ENCODE measurements around the gene KLHDC10. TPM values are rescaled to one million over a fixed set of nuclear protein-coding genes. Genes with fewer than 3 reads are reported as not detected.
"Not testable (repeated sequence)": the region's sequence is repeated elsewhere in the genome, so short reads cannot be mapped to it uniquely, and the experiment has no call there.

Gene KLHDC10
- total RNA-seq, 8 experiments from 2014 or later: 22.8 to 61.0 (median 40.5) TPM

DNA sequence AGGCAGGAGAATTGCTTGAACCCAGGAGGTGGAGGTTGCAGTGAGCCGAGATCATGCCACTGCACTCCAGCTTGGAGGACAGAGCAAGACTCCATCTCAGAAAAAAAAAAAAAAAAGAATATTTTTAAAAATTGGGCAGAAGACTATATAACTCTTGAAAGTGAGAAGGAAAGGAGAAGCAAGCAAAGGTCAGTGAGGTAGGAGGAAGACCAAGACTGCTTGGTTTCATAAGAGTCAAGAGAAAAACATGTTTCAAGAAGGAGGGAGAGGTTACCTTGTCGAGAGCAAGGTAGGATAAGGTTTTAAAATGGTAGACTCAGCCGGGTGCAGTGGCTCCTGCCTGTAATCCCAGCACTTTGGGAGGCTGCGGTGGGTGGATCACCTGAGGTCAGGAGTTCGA is 14.9 kb downstream of the KLHDC10 start:
- not testable (repeated sequence) for H3K4me3 ChIP-seq; H3K27ac ChIP-seq; H3K4me1 ChIP-seq (replicated peaks in 1 of 2); ATAC-seq (replicated peaks in 6 of 8)
- in situ Hi-C loops (cut with MboI; ENCODE audit: low pct_unique_long_range_greater_than_20kb in 2 of 9, low sequenced_read_pairs in 9 of 9, unreplicated experiment in 9 of 9): loop anchor here in 2 of 9 experiments (25.0 kb wide), 2 partner anchors 427 to 677 kb away; no protein-coding TSS in a partner anchor
- WGBS, 10 experiments: 73 to 100% (median 89%) methylated on average over 1 to 5 of the region's 5 CpGs; no CpG with 5 or more reads in 2 of the 10 experiments

DNA sequence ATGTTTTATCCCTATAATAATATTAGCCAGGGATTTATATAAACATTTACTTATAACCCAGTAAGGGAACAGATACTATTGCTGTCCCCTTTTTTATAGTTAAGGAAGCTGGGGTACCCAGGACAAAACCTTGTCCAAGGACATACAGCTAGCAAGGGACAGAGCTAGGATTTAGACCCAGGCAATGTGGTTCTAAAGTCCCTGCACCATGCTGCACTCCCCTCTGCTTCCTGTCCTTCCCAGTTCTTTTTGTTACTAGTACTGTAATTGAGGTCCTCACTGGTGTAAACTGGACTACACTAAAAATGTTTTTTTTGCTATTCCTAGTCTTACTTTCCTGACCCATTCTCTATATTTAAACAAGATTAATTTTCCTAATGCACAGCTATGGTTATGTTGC is 16.6 kb downstream of the KLHDC10 start:
- in situ Hi-C loops (cut with MboI; ENCODE audit: low pct_unique_long_range_greater_than_20kb in 2 of 9, low sequenced_read_pairs in 9 of 9, unreplicated experiment in 9 of 9): loop anchor here in 2 of 9 experiments (25.0 kb wide), 2 partner anchors 425 to 675 kb away; no protein-coding TSS in a partner anchor
- H3K4me1 ChIP-seq (replicated peaks in 1 of 2): no peaks in the 10 kb centered on the region
- ATAC-seq (replicated peaks in 6 of 8): no peak
- H3K27ac ChIP-seq: no peak overlapping the region
- H3K4me3 ChIP-seq: no peak overlapping the region

DNA sequence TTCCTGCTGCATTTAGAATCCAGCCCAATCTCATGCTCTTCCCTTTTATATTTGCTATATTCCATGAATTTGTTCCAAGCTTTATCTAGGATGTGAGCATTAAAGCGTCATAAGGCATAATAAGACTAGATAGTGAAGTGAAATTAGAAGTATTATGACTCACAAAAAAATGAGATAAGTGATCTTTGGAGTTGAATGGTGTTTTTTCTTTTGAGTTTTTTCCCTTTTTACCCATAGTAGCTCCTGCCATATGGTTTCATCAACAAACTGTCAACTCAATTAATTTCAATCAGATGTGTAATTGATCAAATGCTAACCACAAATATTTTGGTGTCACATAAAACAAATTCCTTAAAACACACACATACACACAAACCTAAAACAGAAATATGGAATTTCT is 17.0 kb downstream of the KLHDC10 start:
- in situ Hi-C loops (cut with MboI; ENCODE audit: low pct_unique_long_range_greater_than_20kb in 2 of 9, low sequenced_read_pairs in 9 of 9, unreplicated experiment in 9 of 9): loop anchor here in 2 of 9 experiments (25.0 kb wide), 2 partner anchors 425 to 675 kb away; no protein-coding TSS in a partner anchor
- ATAC-seq (replicated peaks in 6 of 8): no peak
- Histone ChIP-seq H3K4me3 (no peak overlapping the region), H3K4me1 (replicated peaks in 1 of 2) (no peaks in the 10 kb centered on the region), H3K27ac (no peak overlapping the region)
- WGBS, 10 experiments: 0 to 100% (median 95%) methylated on average over 1 of the region's 1 CpG

DNA sequence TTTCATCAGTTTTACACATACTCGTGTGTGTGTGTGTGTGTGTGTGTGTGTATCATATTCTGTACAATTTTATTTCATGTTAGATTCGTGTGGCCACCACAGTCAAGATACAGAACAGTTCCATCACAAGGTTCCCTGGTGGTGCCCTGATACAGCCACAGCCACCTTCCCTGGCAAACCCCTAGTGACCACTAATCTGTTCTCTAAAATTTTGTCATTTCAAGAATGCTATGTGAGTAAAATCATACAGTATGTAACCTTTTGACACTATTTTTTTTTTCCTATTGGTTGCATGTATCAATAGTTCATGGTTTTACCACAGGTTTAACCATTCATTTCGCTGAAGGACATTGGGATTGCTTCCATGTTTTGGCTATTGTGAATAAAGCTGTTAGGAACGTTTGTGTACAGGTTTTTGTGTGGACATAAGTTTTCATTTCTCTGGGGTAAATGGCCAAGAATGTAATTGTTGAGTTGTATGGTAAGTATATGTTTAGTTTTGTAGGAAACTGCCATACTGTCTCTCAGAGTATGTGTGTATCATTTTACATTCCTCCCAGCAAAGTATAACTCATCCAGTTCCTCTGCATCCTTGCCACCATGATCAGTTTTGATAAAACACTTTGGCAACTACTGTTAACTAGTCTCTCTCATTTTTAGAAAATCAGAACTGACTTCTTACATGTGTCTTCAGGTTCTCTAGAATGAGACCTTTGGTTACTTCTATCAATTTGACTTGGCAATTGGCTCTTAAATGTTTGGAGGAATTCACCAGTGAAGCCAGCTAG is 20.6 kb downstream of the KLHDC10 start:
- no peak for ATAC-seq (replicated peaks in 6 of 8)

DNA sequence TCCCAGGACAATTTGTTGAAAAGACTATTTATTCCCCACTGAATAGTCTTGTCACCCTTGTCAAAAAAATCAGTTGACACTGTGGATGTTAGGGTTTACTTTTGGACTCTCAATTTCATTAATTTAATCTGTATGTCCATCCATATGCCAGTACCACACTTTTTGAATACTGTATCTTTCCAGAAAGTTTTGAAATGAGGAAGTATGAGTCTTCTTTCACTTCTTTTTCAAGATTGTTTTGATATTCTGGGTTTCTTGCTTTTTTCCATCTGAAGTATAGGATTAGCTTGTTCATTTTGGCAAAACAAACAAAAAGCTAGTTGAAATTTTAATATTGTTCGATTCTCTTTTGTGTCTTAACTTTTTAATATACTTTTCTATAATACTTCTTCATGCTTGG is 21.7 kb downstream of the KLHDC10 start:
- Histone ChIP-seq H3K4me1 (replicated peaks in 1 of 2) (no peaks in the 10 kb centered on the region), H3K27ac (no peak overlapping the region), H3K4me3 (no peak overlapping the region)
- in situ Hi-C loops (cut with MboI; ENCODE audit: low pct_unique_long_range_greater_than_20kb in 2 of 9, low sequenced_read_pairs in 9 of 9, unreplicated experiment in 9 of 9): loop anchor here in 2 of 9 experiments (25.0 kb wide), 2 partner anchors 420 to 670 kb away; no protein-coding TSS in a partner anchor
- WGBS, 10 experiments: 30 to 100% (median 89%) methylated on average over 1 of the region's 1 CpG; no CpG with 5 or more reads in 2 of the 10 experiments
- no peak for ATAC-seq (replicated peaks in 6 of 8)

More for the DNA sequence above, 20.6 kb downstream of the KLHDC10 start:
- in situ Hi-C loops (cut with MboI; ENCODE audit: low pct_unique_long_range_greater_than_20kb in 2 of 9, low sequenced_read_pairs in 9 of 9, unreplicated experiment in 9 of 9): loop anchor here in 2 of 9 experiments (25.0 kb wide), 2 partner anchors 421 to 671 kb away; no protein-coding TSS in a partner anchor
- H3K27ac ChIP-seq: no peak overlapping the region
- no peaks in the 10 kb centered on the region for H3K4me1 ChIP-seq (replicated peaks in 1 of 2)
- H3K4me3 ChIP-seq: no peak overlapping the region
- 71 to 96% (median 83%) methylated on average over 1 to 4 of the region's 4 CpGs; no CpG with 5 or more reads in 2 of the 10 experiments for WGBS, 10 experiments

DNA sequence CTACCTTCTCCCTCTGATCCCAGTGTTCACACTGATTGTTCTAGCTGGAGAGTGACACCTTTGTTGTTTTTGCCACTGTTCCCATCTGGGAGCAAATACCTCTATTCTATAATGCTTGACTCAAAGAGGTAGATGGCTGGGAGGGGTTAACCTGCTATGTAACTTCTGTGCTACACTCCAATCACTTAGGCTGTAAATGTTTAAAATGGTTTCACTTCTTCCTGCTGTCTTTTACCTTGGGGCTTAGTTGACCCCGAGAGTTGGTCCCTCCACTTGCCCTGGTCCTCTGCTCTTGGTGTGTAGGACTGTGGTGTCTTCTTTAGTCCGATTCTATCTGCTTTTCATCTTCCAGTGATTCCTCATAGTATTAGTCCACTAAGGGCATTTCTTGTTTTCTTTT is 22.3 kb downstream of the KLHDC10 start:
- no peaks in the 10 kb centered on the region for H3K4me1 ChIP-seq (replicated peaks in 1 of 2)
- H3K27ac ChIP-seq: no peak overlapping the region
- ATAC-seq (replicated peaks in 6 of 8): no peak
- in situ Hi-C loops (cut with MboI; ENCODE audit: low pct_unique_long_range_greater_than_20kb in 2 of 9, low sequenced_read_pairs in 9 of 9, unreplicated experiment in 9 of 9): loop anchor here in 2 of 9 experiments (25.0 kb wide), 2 partner anchors 420 to 670 kb away; no protein-coding TSS in a partner anchor
- 75 to 100% (median 100%) methylated on average over 1 to 2 of the region's 2 CpGs; no CpG with 5 or more reads in 1 of the 10 experiments for WGBS, 10 experiments
- H3K4me3 ChIP-seq: no peak overlapping the region

DNA sequence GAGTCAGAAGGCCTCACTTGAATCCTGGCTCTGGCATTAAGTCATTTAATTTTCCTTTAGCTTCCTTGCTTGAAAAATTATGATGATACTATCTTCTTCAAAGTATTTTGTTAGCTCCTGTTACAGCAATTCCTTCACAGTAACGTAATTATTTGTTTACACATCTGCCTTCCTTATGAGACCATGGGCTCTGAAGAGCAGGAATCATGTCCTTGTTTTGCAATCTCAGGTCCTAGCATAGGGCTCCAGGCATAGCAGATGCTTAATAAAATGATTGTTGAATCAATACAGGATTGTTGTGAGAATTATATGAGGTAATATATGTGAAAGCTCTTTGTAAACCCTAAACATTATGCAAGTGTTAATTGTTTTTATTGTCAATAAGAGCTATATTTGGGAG is 25.5 kb downstream of the KLHDC10 start:
- in situ Hi-C loops (cut with MboI; ENCODE audit: low pct_unique_long_range_greater_than_20kb in 2 of 9, low sequenced_read_pairs in 9 of 9, unreplicated experiment in 9 of 9): loop anchor here in 2 of 9 experiments (25.0 kb wide), 2 partner anchors 416 to 666 kb away; no protein-coding TSS in a partner anchor
- ATAC-seq (replicated peaks in 6 of 8): peak in 2 of 8 experiments; percentile 40 to 83

DNA sequence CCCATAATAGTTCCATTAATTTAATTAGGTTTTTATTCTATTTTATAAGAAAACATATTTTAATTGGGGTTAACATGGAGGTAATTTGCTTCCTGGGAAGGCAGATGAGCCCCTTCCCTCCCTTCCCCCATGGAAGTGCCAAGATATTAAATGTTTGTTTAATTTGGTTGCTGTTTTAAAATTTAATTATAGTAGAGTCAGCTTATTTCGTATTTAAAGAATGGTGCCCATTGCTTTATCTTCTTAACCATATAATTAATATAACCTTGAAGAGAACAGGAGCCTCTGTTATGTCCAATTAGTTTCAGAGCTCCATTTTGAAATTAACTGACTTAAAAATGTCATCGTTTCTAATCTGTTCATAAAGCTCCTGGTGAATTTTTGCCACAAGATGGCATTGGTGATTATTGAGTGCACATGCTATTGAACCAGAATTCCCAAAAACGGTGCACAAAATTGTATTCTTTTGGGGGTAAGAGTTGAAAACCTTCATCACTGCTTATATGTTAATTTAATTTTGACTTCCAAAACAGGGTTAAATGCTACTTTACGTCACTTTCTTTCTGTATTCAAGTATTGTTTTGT is 26.0 kb downstream of the KLHDC10 start:
- WGBS, 10 experiments: 37 to 100% (median 84%) methylated on average over 2 to 4 of the region's 4 CpGs
- no peak for ATAC-seq (replicated peaks in 6 of 8)
- in situ Hi-C loops (cut with MboI; ENCODE audit: low pct_unique_long_range_greater_than_20kb in 2 of 9, low sequenced_read_pairs in 9 of 9, unreplicated experiment in 9 of 9): loop anchor here in 2 of 9 experiments (25.0 kb wide), 2 partner anchors 416 to 666 kb away; no protein-coding TSS in a partner anchor
- H3K27ac ChIP-seq: no peak overlapping the region
- no peak overlapping the region for H3K4me3 ChIP-seq
- no peaks in the 10 kb centered on the region for H3K4me1 ChIP-seq (replicated peaks in 1 of 2)

More for the DNA sequence above, 25.5 kb downstream of the KLHDC10 start:
- Histone ChIP-seq H3K27ac (no peak overlapping the region), H3K4me1 (replicated peaks in 1 of 2) (no peaks in the 10 kb centered on the region), H3K4me3 (no peak overlapping the region)
- 10 to 100% (median 91%) methylated on average over 1 of the region's 1 CpG; no CpG with 5 or more reads in 4 of the 10 experiments for WGBS, 10 experiments

DNA sequence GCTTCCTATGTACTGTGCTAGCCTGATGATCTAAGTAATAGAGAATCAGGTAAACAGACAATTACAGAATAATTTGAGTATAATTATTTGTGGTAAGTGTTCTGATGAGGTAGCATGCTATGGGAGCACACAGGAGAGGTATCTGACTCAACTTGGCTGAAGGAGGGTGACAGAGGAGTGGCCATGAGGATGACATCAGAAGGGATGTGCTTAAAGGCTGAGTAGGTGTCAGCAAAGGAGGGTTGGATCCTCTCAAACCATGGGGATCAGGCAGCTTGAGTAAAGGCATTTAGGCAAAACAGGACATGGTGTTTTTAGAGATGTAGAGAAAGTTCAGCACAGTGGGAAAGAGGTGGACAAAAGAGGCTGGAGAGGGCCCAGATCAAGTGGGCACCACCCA is 29.0 kb downstream of the KLHDC10 start:
- Histone ChIP-seq H3K4me3 (no peak overlapping the region), H3K27ac (no peak overlapping the region), H3K4me1 (replicated peaks in 1 of 2) (no peaks in the 10 kb centered on the region)
- in situ Hi-C loops (cut with MboI; ENCODE audit: low pct_unique_long_range_greater_than_20kb in 2 of 9, low sequenced_read_pairs in 9 of 9, unreplicated experiment in 9 of 9): loop anchor here in 2 of 9 experiments (25.0 kb wide), 2 partner anchors 413 to 663 kb away; no protein-coding TSS in a partner anchor
- ATAC-seq (replicated peaks in 6 of 8): no peak

DNA sequence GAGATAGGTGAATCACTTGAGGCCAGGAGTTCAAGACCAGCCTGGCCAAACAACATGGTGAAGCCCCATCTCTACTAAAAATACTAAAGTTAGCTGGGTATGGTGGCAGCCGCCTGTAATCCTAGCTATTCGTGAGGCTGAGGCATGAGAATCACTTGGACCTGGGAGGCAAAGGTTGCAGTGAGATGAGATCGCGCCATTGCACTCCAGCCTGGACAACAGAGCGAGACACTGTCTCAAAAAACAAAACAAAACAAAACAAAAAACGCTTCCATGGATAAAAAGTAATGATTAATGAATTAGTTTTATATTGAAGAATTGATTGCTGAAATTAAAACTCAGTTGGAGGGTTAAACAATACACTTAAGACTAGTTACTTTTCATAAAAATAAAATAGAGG is 32.3 kb downstream of the KLHDC10 start:
- H3K4me3 ChIP-seq: no peak overlapping the region
- no peaks in the 10 kb centered on the region for H3K4me1 ChIP-seq (replicated peaks in 1 of 2)
- 80 to 100% (median 98%) methylated on average over 1 to 6 of the region's 6 CpGs; no CpG with 5 or more reads in 1 of the 10 experiments for WGBS, 10 experiments
- H3K27ac ChIP-seq: no peak overlapping the region
- ATAC-seq (replicated peaks in 6 of 8): no peak
- in situ Hi-C loops (cut with MboI; ENCODE audit: low pct_unique_long_range_greater_than_20kb in 2 of 9, low sequenced_read_pairs in 9 of 9, unreplicated experiment in 9 of 9): no loop called here

DNA sequence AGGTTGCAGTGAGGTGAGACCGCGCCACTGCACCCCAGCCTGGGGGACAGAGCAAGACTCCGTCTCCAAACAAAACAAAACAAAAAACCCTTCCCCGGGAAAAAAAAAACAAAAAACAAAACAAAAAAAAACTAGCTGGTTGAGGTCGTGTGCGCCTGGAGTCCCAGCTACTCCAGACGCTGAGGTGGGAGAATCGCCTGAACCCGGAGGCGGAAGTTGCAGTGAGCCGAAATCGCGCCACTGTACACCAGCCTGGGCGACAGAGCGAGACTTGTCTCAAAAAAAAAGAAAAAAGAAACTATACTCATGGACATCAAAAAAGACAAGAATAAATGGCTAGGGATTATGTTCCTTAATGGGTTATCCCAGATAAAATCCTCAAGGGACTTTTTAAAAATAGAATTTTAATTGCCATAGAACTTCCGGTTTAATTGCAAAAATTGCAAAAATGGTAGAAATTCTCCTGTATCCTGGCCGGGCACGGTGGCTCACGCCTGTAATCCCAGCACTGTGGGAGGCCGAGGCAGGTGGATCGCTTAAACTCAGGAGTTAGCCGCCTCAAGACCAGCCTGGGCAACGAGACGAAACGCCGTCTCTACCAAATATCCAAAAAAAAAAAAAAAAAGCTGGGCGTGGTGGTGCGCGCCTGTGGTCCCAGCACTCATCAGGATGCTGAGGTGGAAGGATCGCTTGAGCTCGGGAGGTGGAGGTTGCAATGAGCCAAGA is 37.8 kb downstream of the KLHDC10 start:
- no peak for ATAC-seq (replicated peaks in 6 of 8)
- WGBS, 10 experiments: 80 to 99% (median 96%) methylated on average over 1 to 27 of the region's 31 CpGs
- in situ Hi-C loops (cut with MboI; ENCODE audit: low pct_unique_long_range_greater_than_20kb in 2 of 9, low sequenced_read_pairs in 9 of 9, unreplicated experiment in 9 of 9): no loop called here
- no peak overlapping the region for H3K4me3 ChIP-seq
- H3K4me1 ChIP-seq (replicated peaks in 1 of 2): no peaks in the 10 kb centered on the region
- H3K27ac ChIP-seq: no peak overlapping the region

DNA sequence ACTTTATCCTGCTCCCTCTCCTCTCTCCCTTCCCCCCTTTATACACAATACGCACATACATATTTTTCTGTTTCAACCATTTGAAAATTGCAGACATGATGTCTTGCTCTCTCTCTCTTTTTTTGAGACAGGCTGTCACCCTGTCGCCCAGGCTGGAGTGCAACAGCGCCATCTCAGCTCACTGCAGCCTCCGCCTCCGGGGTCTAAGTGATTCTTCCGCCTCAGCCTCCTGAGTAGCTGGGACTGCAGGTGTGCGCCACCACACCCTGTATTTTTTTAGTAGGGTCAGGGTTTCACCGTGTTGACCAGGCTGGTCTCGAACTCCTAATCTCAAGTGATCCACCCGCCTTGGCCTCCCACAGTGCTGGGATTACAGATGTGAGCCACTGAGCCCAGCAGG is 38.5 kb downstream of the KLHDC10 start:
- Histone ChIP-seq H3K27ac (no peak overlapping the region), H3K4me3 (no peak overlapping the region), H3K4me1 (replicated peaks in 1 of 2) (no peaks in the 10 kb centered on the region)
- in situ Hi-C loops (cut with MboI; ENCODE audit: low pct_unique_long_range_greater_than_20kb in 2 of 9, low sequenced_read_pairs in 9 of 9, unreplicated experiment in 9 of 9): no loop called here
- no peak for ATAC-seq (replicated peaks in 6 of 8)
- 89 to 100% (median 97%) methylated on average over 1 to 10 of the region's 10 CpGs; no CpG with 5 or more reads in 2 of the 10 experiments for WGBS, 10 experiments
